HG02610 (cell line): Measurements from ENCODE around the gene MARCHF6.
"Not testable (repeated sequence)": the region's sequence is repeated elsewhere in the genome, so short reads cannot be mapped to it uniquely, and the experiment has no call there.

Experiments used
- ATAC-seq: cut with Tn5 transposase; IDR thresholded peaks from one replicate; pipeline ENCODE4 v1.9.1; 2021; ENCODE audit warnings: mild to moderate bottlenecking, moderate library complexity; ENCODE audit not compliant: unreplicated experiment

Gene MARCHF6

GRCh38 chr5:10344461-10345106 is 8.9 kb upstream of the MARCHF6 start:
- ATAC-seq = not testable (repeated sequence)

- no peak for ATAC-seq
These were observed 5.2 kb upstream of the MARCHF6 start for GRCh38 chr5:10348258-10348657.

- no peak for ATAC-seq
These were observed 2.1 kb upstream of the MARCHF6 start for GRCh38 chr5:10351199-10351905.

GRCh38 chr5:10351919-10352318 is 1.6 kb upstream of the MARCHF6 start:
- no peak for ATAC-seq

GRCh38 chr5:10352430-10353240 is 860 bp upstream of the MARCHF6 start:
- ATAC-seq = no peak

- peak; percentile 14 for ATAC-seq
These were observed 765 bp downstream of the MARCHF6 start for GRCh38 chr5:10354048-10354872.

- ATAC-seq = peak; percentile 18
These were observed 1.8 kb downstream of the MARCHF6 start for GRCh38 chr5:10355071-10355889.

- ATAC-seq = no peak
These were observed 5.5 kb downstream of the MARCHF6 start for GRCh38 chr5:10358999-10359398.

- no peak for ATAC-seq
These were observed 7.2 kb downstream of the MARCHF6 start for GRCh38 chr5:10360686-10361085.

- no peak for ATAC-seq
These were observed 10.2 kb downstream of the MARCHF6 start for GRCh38 chr5:10363519-10364185.

- no peak for ATAC-seq
These were observed 10.7 kb downstream of the MARCHF6 start for GRCh38 chr5:10364186-10364689.

GRCh38 chr5:10365782-10366181 is 12.3 kb downstream of the MARCHF6 start:
- ATAC-seq = no peak

GRCh38 chr5:10366310-10367272 is 13.1 kb downstream of the MARCHF6 start:
- ATAC-seq = no peak

- no peak for ATAC-seq
These were observed 14.1 kb downstream of the MARCHF6 start for GRCh38 chr5:10367579-10367978.

- no peak for ATAC-seq
These were observed 17.4 kb downstream of the MARCHF6 start for GRCh38 chr5:10370931-10371330.

- ATAC-seq = not testable (repeated sequence)
These were observed 17.9 kb downstream of the MARCHF6 start for GRCh38 chr5:10371369-10371768.

GRCh38 chr5:10372726-10373709 is 19.5 kb downstream of the MARCHF6 start:
- ATAC-seq = no peak
